GM12801 (cell line): ENCODE measurements around the gene RIMS4.

Experiments used
- CTCF ChIP-seq: IDR thresholded peaks from one replicate; pipeline ENCODE4 v1.5.1; 2011; ENCODE audit warnings: control low read depth; ENCODE audit not compliant: insufficient read length; ENCODE audit errors: extremely low read depth

Gene RIMS4

GRCh38 chr20:44795836-44796235, 14.5 kb downstream of the RIMS4 start:
- no peak for TF ChIP-seq CTCF

GRCh38 chr20:44792796-44793195, 17.6 kb downstream of the RIMS4 start:
- no peak for TF ChIP-seq CTCF

GRCh38 chr20:44790638-44791393, 19.5 kb downstream of the RIMS4 start:
- TF ChIP-seq CTCF = no peak

GRCh38 chr20:44788706-44789456, 21.5 kb downstream of the RIMS4 start:
- no peak for TF ChIP-seq CTCF

GRCh38 chr20:44787299-44787698, 23.0 kb downstream of the RIMS4 start:
- TF ChIP-seq CTCF = no peak

GRCh38 chr20:44785768-44786167, 24.6 kb downstream of the RIMS4 start:
- no peak for TF ChIP-seq CTCF

GRCh38 chr20:44784688-44785087, 25.7 kb downstream of the RIMS4 start:
- no peak for TF ChIP-seq CTCF
